ENCODE measurements around the gene TACR3. TPM values are rescaled to one million over a fixed set of nuclear protein-coding genes. Genes with fewer than 3 reads are reported as not detected.

The TACR3 gene
- total RNA-seq, 5 donors from 2014 or later (not counting 1 experiment from before 2014, with no cell fraction given), result not detected

GRCh38 chr4:103664436-103665075 is 55.2 kb downstream of the TACR3 start:
- H3K27ac Mint-ChIP-seq, result no peak overlapping the region
- Histone ChIP-seq H3K27me3 (replicated peaks in 1 of 2; ENCODE audit: control insufficient read depth in 2 of 2, extremely low read depth in 1 of 2, insufficient read depth in 2 of 2, low read length in 1 of 2) (no peaks in the 10 kb centered on the region), H3K27ac (ENCODE audit: low read length) (no peak overlapping the region), H3K4me3 (ENCODE audit: control insufficient read depth in 1 of 2, extremely low read depth in 1 of 2, low read length in 1 of 2) (no peak overlapping the region), H3K36me3 (ENCODE audit: control insufficient read depth in 2 of 2, extremely low read depth in 1 of 2, insufficient read depth in 1 of 2, low read length in 1 of 2) (no peaks in the 10 kb centered on the region), H3K4me1 (ENCODE audit: control insufficient read depth in 1 of 2, extremely low read depth in 1 of 2, insufficient read depth in 2 of 2, low read length in 2 of 2) (no peaks in the 10 kb centered on the region), H3K9me3 (no peaks in the 10 kb centered on the region)
- WGBS (ENCODE audit: insufficient coverage), result 88% methylated on average over 1 of the region's 2 CpGs
- CTCF ChIA-PET, result no interaction called here
- DNase-seq, result no peak
- no peaks in the 10 kb centered on the region for H3K4me1 Mint-ChIP-seq
- H3K4me3 Mint-ChIP-seq, result no peak overlapping the region
- no peaks in the 10 kb centered on the region for H3K27me3 Mint-ChIP-seq
- H3K36me3 Mint-ChIP-seq, result no peaks in the 10 kb centered on the region
- ATAC-seq (replicated peaks in 1 of 4), result no peak
- peaks cover 6 to 12% (median 10%) of the 10 kb centered on the region in 3 donors for H3K9me3 Mint-ChIP-seq
- POLR2A ChIA-PET, result no interaction called here

GRCh38 chr4:103648541-103648940 is 71.2 kb downstream of the TACR3 start:
- no peak for ATAC-seq (replicated peaks in 1 of 4)
- H3K27ac Mint-ChIP-seq, result no peak overlapping the region

GRCh38 chr4:103645991-103646390 is 73.8 kb downstream of the TACR3 start:
- Mint-ChIP-seq H3K4me1 (no peaks in the 10 kb centered on the region), H3K36me3 (no peaks in the 10 kb centered on the region), H3K27me3 (no peaks in the 10 kb centered on the region), H3K9me3 (peaks cover 3 to 12% (median 3%) of the 10 kb centered on the region in 3 donors), H3K4me3 (no peak overlapping the region), H3K27ac (no peak overlapping the region)
- ChIA-PET POLR2A (no interaction called here), CTCF (no interaction called here)
- Histone ChIP-seq H3K27ac (ENCODE audit: low read length) (no peak overlapping the region), H3K4me1 (ENCODE audit: control insufficient read depth in 1 of 2, extremely low read depth in 1 of 2, insufficient read depth in 2 of 2, low read length in 2 of 2) (no peaks in the 10 kb centered on the region), H3K9me3 (no peaks in the 10 kb centered on the region), H3K36me3 (ENCODE audit: control insufficient read depth in 2 of 2, extremely low read depth in 1 of 2, insufficient read depth in 1 of 2, low read length in 1 of 2) (no peaks in the 10 kb centered on the region), H3K4me3 (ENCODE audit: control insufficient read depth in 1 of 2, extremely low read depth in 1 of 2, low read length in 1 of 2) (no peak overlapping the region), H3K27me3 (replicated peaks in 1 of 2; ENCODE audit: control insufficient read depth in 2 of 2, extremely low read depth in 1 of 2, insufficient read depth in 2 of 2, low read length in 1 of 2) (no peaks in the 10 kb centered on the region)
- DNase-seq, result no peak
- no peak for ATAC-seq (replicated peaks in 1 of 4)
- no CpG with 5 or more reads among the region's 4 CpGs for WGBS (ENCODE audit: insufficient coverage)

More at GRCh38 chr4:103648541-103648940, 71.2 kb downstream of the TACR3 start:
- H3K9me3 ChIP-seq, result no peaks in the 10 kb centered on the region
- no peaks in the 10 kb centered on the region for H3K4me1 ChIP-seq (ENCODE audit: control insufficient read depth in 1 of 2, extremely low read depth in 1 of 2, insufficient read depth in 2 of 2, low read length in 2 of 2)
- Mint-ChIP-seq H3K4me3 (no peak overlapping the region), H3K4me1 (no peaks in the 10 kb centered on the region), H3K9me3 (peaks cover 3 to 9% (median 6%) of the 10 kb centered on the region in 3 donors), H3K27me3 (no peaks in the 10 kb centered on the region), H3K36me3 (no peaks in the 10 kb centered on the region)
- no peaks in the 10 kb centered on the region for H3K27me3 ChIP-seq (replicated peaks in 1 of 2; ENCODE audit: control insufficient read depth in 2 of 2, extremely low read depth in 1 of 2, insufficient read depth in 2 of 2, low read length in 1 of 2)
- CTCF ChIA-PET, result no interaction called here
- no peak for DNase-seq
- H3K4me3 ChIP-seq (ENCODE audit: control insufficient read depth in 1 of 2, extremely low read depth in 1 of 2, low read length in 1 of 2), result no peak overlapping the region
- H3K36me3 ChIP-seq (ENCODE audit: control insufficient read depth in 2 of 2, extremely low read depth in 1 of 2, insufficient read depth in 1 of 2, low read length in 1 of 2), result no peaks in the 10 kb centered on the region
- H3K27ac ChIP-seq (ENCODE audit: low read length), result no peak overlapping the region
- POLR2A ChIA-PET, result no interaction called here

- no peaks in the 10 kb centered on the region for H3K36me3 ChIP-seq (ENCODE audit: control insufficient read depth in 2 of 2, extremely low read depth in 1 of 2, insufficient read depth in 1 of 2, low read length in 1 of 2)
- H3K27me3 Mint-ChIP-seq, result no peaks in the 10 kb centered on the region
- H3K9me3 ChIP-seq, result no peaks in the 10 kb centered on the region
- H3K27ac ChIP-seq (ENCODE audit: low read length), result no peak overlapping the region
- H3K4me3 ChIP-seq (ENCODE audit: control insufficient read depth in 1 of 2, extremely low read depth in 1 of 2, low read length in 1 of 2), result no peak overlapping the region
- no peaks in the 10 kb centered on the region for H3K4me1 Mint-ChIP-seq
- H3K27me3 ChIP-seq (replicated peaks in 1 of 2; ENCODE audit: control insufficient read depth in 2 of 2, extremely low read depth in 1 of 2, insufficient read depth in 2 of 2, low read length in 1 of 2), result no peaks in the 10 kb centered on the region
- no peaks in the 10 kb centered on the region for H3K4me1 ChIP-seq (ENCODE audit: control insufficient read depth in 1 of 2, extremely low read depth in 1 of 2, insufficient read depth in 2 of 2, low read length in 2 of 2)
- CTCF ChIA-PET, result interaction anchor here in 1 of 2 donors (0.6 kb wide), 1 partner anchor 9 kb away, joined by 7 read pairs; no protein-coding TSS in a partner anchor
- no peak for DNase-seq
- peaks cover 4 to 8% (median 5%) of the 10 kb centered on the region in 3 donors for H3K9me3 Mint-ChIP-seq
- no peak overlapping the region for H3K27ac Mint-ChIP-seq
- no peak overlapping the region for H3K4me3 Mint-ChIP-seq
- WGBS (ENCODE audit: insufficient coverage), result no CpG with 5 or more reads among the region's 1 CpG
- POLR2A ChIA-PET, result no interaction called here
- H3K36me3 Mint-ChIP-seq, result no peaks in the 10 kb centered on the region
- no peak for ATAC-seq (replicated peaks in 1 of 4)
Measured at GRCh38 chr4:103634236-103634635, 85.5 kb downstream of the TACR3 start.

DNA sequence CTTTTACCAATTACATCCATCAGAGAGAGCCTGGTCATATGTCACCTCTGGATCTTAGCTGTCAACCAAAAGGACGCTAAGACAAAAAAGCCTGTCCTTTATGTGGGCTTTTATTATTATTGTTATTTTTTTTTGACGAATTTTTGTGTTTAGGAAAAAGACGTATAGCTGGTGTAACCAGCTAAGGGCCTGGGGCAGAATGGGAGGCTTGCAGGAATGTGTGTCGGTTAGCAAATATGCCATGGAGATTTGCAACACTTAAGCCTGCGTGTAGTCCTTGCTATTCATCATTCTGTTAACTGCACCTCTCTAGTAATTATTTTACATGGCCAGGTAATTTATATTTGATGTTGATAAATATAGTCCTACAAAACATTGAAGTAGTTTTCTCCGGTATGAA is 93.5 kb downstream of the TACR3 start:
- no peak overlapping the region for H3K27ac Mint-ChIP-seq
- H3K27me3 ChIP-seq (replicated peaks in 1 of 2; ENCODE audit: control insufficient read depth in 2 of 2, extremely low read depth in 1 of 2, insufficient read depth in 2 of 2, low read length in 1 of 2), result no peaks in the 10 kb centered on the region
- CTCF ChIA-PET, result interaction anchor here in 1 of 2 donors (0.7 kb wide), 1 partner anchor 96 kb away, joined by 3 read pairs; no protein-coding TSS in a partner anchor
- no peak overlapping the region for H3K4me3 Mint-ChIP-seq
- no peaks in the 10 kb centered on the region for H3K9me3 ChIP-seq
- no peaks in the 10 kb centered on the region for H3K27me3 Mint-ChIP-seq
- H3K4me1 ChIP-seq (ENCODE audit: control insufficient read depth in 1 of 2, extremely low read depth in 1 of 2, insufficient read depth in 2 of 2, low read length in 2 of 2), result no peaks in the 10 kb centered on the region
- POLR2A ChIA-PET, result no interaction called here
- H3K36me3 Mint-ChIP-seq, result no peaks in the 10 kb centered on the region
- no peak overlapping the region for H3K4me3 ChIP-seq (ENCODE audit: control insufficient read depth in 1 of 2, extremely low read depth in 1 of 2, low read length in 1 of 2)
- DNase-seq (no peak), ATAC-seq (replicated peaks in 1 of 4) (no peak)
- H3K9me3 Mint-ChIP-seq, result peaks cover 0 to 6% (median 3%) of the 10 kb centered on the region in 3 donors
- 80% methylated on average over 2 of the region's 6 CpGs for WGBS (ENCODE audit: insufficient coverage)
- no peak overlapping the region for H3K27ac ChIP-seq (ENCODE audit: low read length)
- no peaks in the 10 kb centered on the region for H3K4me1 Mint-ChIP-seq
- H3K36me3 ChIP-seq (ENCODE audit: control insufficient read depth in 2 of 2, extremely low read depth in 1 of 2, insufficient read depth in 1 of 2, low read length in 1 of 2), result no peaks in the 10 kb centered on the region

DNA sequence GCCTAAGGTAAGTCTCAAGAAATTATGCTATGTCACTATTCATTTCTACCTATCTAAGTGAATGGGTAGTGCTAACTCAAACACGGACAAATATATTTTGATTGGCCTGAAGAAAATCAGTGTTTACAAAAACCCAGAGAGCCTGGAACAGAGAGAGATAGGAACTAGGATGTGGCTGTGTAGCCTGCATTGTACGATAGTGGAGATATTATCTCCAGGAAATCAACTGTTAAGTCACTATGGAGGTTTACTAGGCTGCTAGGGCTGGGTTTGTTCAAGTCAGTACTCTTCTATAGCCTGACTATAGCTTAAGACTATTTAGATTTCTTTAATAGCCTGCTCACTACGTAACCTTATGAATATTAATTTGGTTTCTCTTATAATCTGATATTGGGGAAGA is 127.9 kb downstream of the TACR3 start:
- H3K27me3 ChIP-seq (replicated peaks in 1 of 2; ENCODE audit: control insufficient read depth in 2 of 2, extremely low read depth in 1 of 2, insufficient read depth in 2 of 2, low read length in 1 of 2), result no peaks in the 10 kb centered on the region
- no peaks in the 10 kb centered on the region for H3K9me3 ChIP-seq
- Mint-ChIP-seq H3K36me3 (no peaks in the 10 kb centered on the region), H3K9me3 (peaks cover 2 to 10% (median 10%) of the 10 kb centered on the region in 3 donors), H3K27ac (no peak overlapping the region), H3K4me3 (no peak overlapping the region), H3K4me1 (no peaks in the 10 kb centered on the region), H3K27me3 (no peaks in the 10 kb centered on the region)
- H3K4me3 ChIP-seq (ENCODE audit: control insufficient read depth in 1 of 2, extremely low read depth in 1 of 2, low read length in 1 of 2), result no peak overlapping the region
- DNase-seq (no peak), ATAC-seq (replicated peaks in 1 of 4) (no peak)
- ChIA-PET POLR2A (no interaction called here), CTCF (no interaction called here)
- H3K27ac ChIP-seq (ENCODE audit: low read length), result no peak overlapping the region
- no peaks in the 10 kb centered on the region for H3K36me3 ChIP-seq (ENCODE audit: control insufficient read depth in 2 of 2, extremely low read depth in 1 of 2, insufficient read depth in 1 of 2, low read length in 1 of 2)
- H3K4me1 ChIP-seq (ENCODE audit: control insufficient read depth in 1 of 2, extremely low read depth in 1 of 2, insufficient read depth in 2 of 2, low read length in 2 of 2), result no peaks in the 10 kb centered on the region
- WGBS (ENCODE audit: insufficient coverage), result 0% methylated on average over 1 of the region's 3 CpGs

GRCh38 chr4:103567591-103567990 is 152.2 kb downstream of the TACR3 start:
- Histone ChIP-seq H3K4me1 (ENCODE audit: control insufficient read depth in 1 of 2, extremely low read depth in 1 of 2, insufficient read depth in 2 of 2, low read length in 2 of 2) (no peaks in the 10 kb centered on the region), H3K9me3 (no peaks in the 10 kb centered on the region), H3K36me3 (ENCODE audit: control insufficient read depth in 2 of 2, extremely low read depth in 1 of 2, insufficient read depth in 1 of 2, low read length in 1 of 2) (no peaks in the 10 kb centered on the region), H3K27me3 (replicated peaks in 1 of 2; ENCODE audit: control insufficient read depth in 2 of 2, extremely low read depth in 1 of 2, insufficient read depth in 2 of 2, low read length in 1 of 2) (no peaks in the 10 kb centered on the region), H3K4me3 (ENCODE audit: control insufficient read depth in 1 of 2, extremely low read depth in 1 of 2, low read length in 1 of 2) (no peak overlapping the region), H3K27ac (ENCODE audit: low read length) (no peak overlapping the region)
- Mint-ChIP-seq H3K36me3 (no peaks in the 10 kb centered on the region), H3K4me1 (no peaks in the 10 kb centered on the region), H3K27ac (no peak overlapping the region), H3K27me3 (no peaks in the 10 kb centered on the region), H3K4me3 (no peak overlapping the region), H3K9me3 (peaks cover 0 to 11% (median 0%) of the 10 kb centered on the region in 3 donors)
- ATAC-seq (replicated peaks in 1 of 4) (no peak), DNase-seq (no peak)
- CTCF ChIA-PET, result no interaction called here
- 90% methylated on average over 3 of the region's 4 CpGs for WGBS (ENCODE audit: insufficient coverage)
- POLR2A ChIA-PET, result no interaction called here
